Right atrium auricular region (tissue), 2 donors: ENCODE results near the gene EME1. TPM values are rescaled to one million over a fixed set of nuclear protein-coding genes. Genes with fewer than 3 reads are reported as not detected.

Source experiments
- DNase-seq: peaks from one replicate; pipeline ENCODE4 v3.0.0-alpha.2; 2019; ENCODE audit warnings: low spot score
- H3K27ac ChIP-seq, 2 donors: fragments of 200-600 bp; sonication (generic); 1 replicate in 1 of 2; 2 replicates in 1 of 2; pipeline ENCODE4 v1.5.1; 2016 to 2019
- H3K27me3 ChIP-seq, 2 donors: fragments of 200-600 bp; sonication (generic); one replicate each; pipeline versions ENCODE4 v1.5.1 to v1.6.0; 2017 to 2019
- H3K36me3 ChIP-seq: fragments of 200-600 bp; sonication (generic); one replicate; pipeline ENCODE4 v1.5.1; 2016
- H3K4me1 ChIP-seq, 2 donors: fragments of 200-600 bp; sonication (generic); one replicate each; pipeline versions ENCODE4 v1.5.1 to v1.6.0; 2017 to 2019
- H3K4me3 ChIP-seq, 2 donors: fragments of 200-600 bp; sonication (generic); 1 replicate in 1 of 2; 2 replicates in 1 of 2; pipeline ENCODE4 v1.5.1; 2017 to 2019; ENCODE audit warnings: mild to moderate bottlenecking in 1 of 2, moderate library complexity in 1 of 2
- H3K9me3 ChIP-seq, 2 donors: fragments of 200-600 bp; sonication (generic); one replicate each; pipeline ENCODE4 v1.5.1; 2019
- CTCF ChIP-seq, 2 donors: fragments of 200-600 bp; sonication (generic); IDR thresholded peaks; one replicate each; pipeline ENCODE4 v1.5.1; 2019; ENCODE audit warnings: antibody characterized with exemption in 2 of 2
- total RNA-seq, 2 donors: library from RNA; depleted of rRNA; stranded (reverse); fragments of >200 nt; gene quantifications; one replicate each; pipeline ENCODE4 v1.1.0, GENCODE V29; 2016

EME1 gene
- total RNA-seq, 2 donors from 2014 or later: 0.33 TPM; not detected in 1

GRCh38 chr17:50371526-50371925, 1.5 kb upstream of the EME1 start:
- no peaks in the 10 kb centered on the region for H3K27me3 ChIP-seq
- no peak for DNase-seq
- H3K27ac ChIP-seq: no peak overlapping the region
- peak overlapping the region in 1 of 2 donors; percentile 65 for H3K4me3 ChIP-seq
- H3K9me3 ChIP-seq: no peaks in the 10 kb centered on the region
- peaks cover 40% of the 10 kb centered on the region for H3K36me3 ChIP-seq
- peaks cover 0 to 22% of the 10 kb centered on the region in 2 donors for H3K4me1 ChIP-seq
- TF ChIP-seq CTCF (IDR thresholded peaks at IDR 0.05): no peak

GRCh38 chr17:50372222-50372757, 739 bp upstream of the EME1 start:
- no peaks in the 10 kb centered on the region for H3K27me3 ChIP-seq
- peaks cover 33% of the 10 kb centered on the region for H3K36me3 ChIP-seq
- TF ChIP-seq CTCF (IDR thresholded peaks at IDR 0.05): no peak
- peak overlapping the region; percentile 65 to 89 for H3K4me3 ChIP-seq
- DNase-seq: no peak
- no peaks in the 10 kb centered on the region for H3K9me3 ChIP-seq
- H3K27ac ChIP-seq: peak overlapping the region; percentile 90 to 91
- peaks cover 0 to 22% of the 10 kb centered on the region in 2 donors for H3K4me1 ChIP-seq

- no peak for DNase-seq
- Histone ChIP-seq H3K27ac (no peak overlapping the region), H3K4me3 (peak overlapping the region in 1 of 2 donors; percentile 65), H3K9me3 (no peaks in the 10 kb centered on the region), H3K27me3 (no peaks in the 10 kb centered on the region), H3K4me1 (peaks cover 0 to 22% of the 10 kb centered on the region in 2 donors), H3K36me3 (peaks cover 19% of the 10 kb centered on the region)
- TF ChIP-seq CTCF (IDR thresholded peaks at IDR 0.05): no peak
These were observed 676 bp downstream of the EME1 start for GRCh38 chr17:50373705-50374104.

GRCh38 chr17:50375858-50376538, 3.0 kb downstream of the EME1 start:
- no peak overlapping the region for H3K4me3 ChIP-seq
- no peaks in the 10 kb centered on the region for H3K36me3 ChIP-seq
- peaks cover 0 to 20% of the 10 kb centered on the region in 2 donors for H3K4me1 ChIP-seq
- no peak for TF ChIP-seq CTCF (IDR thresholded peaks at IDR 0.05)
- no peak for DNase-seq
- H3K27me3 ChIP-seq: no peaks in the 10 kb centered on the region
- H3K27ac ChIP-seq: no peak overlapping the region
- H3K9me3 ChIP-seq: no peaks in the 10 kb centered on the region

- no peaks in the 10 kb centered on the region for H3K9me3 ChIP-seq
- H3K4me3 ChIP-seq: no peak overlapping the region
- H3K27ac ChIP-seq: no peak overlapping the region
- no peak for TF ChIP-seq CTCF (IDR thresholded peaks at IDR 0.05)
- H3K36me3 ChIP-seq: peaks cover 28% of the 10 kb centered on the region
- H3K27me3 ChIP-seq: no peaks in the 10 kb centered on the region
- DNase-seq: no peak
- H3K4me1 ChIP-seq: peaks cover 0 to 4% of the 10 kb centered on the region in 2 donors
These were observed 6.5 kb downstream of the EME1 start for GRCh38 chr17:50379351-50380132.
